HCT116 (cell line): ENCODE results near the gene HDAC5.

Experiments
- ATF3 ChIP-seq: IDR thresholded peaks from 2 replicates; pipeline ENCODE4 v1.6.1; 2012
- CBX3 ChIP-seq: IDR thresholded peaks from 2 replicates; pipeline ENCODE4 v1.6.1; 2012; ENCODE audit warnings: low read depth
- CEBPB ChIP-seq: IDR thresholded peaks from 2 replicates; pipeline ENCODE4 v1.6.1; 2012; ENCODE audit warnings: low read depth
- CTCF ChIP-seq, 3 experiments: fragments of 200-600 bp in 1 of 3; sonication (generic) in 1 of 3; IDR thresholded peaks in 2 of 3; conservative IDR thresholded peaks in 1 of 3; 2 replicates each; pipeline ENCODE4 v1.5.1; 2012 to 2017; ENCODE audit warnings: low read depth in 2 of 3, low read length in 2 of 3, antibody characterized with exemption in 1 of 3, borderline replicate concordance in 1 of 3, control low read depth in 1 of 3, mild to moderate bottlenecking in 1 of 3, mixed read lengths in 1 of 3, mixed run types in 1 of 3, moderate library complexity in 1 of 3; ENCODE audit not compliant: insufficient read depth in 1 of 3
- EZH2 ChIP-seq: fragments of 200-600 bp; sonication (generic); IDR thresholded peaks from 2 replicates; pipeline ENCODE4 v1.6.1; 2017; ENCODE audit warnings: antibody characterized with exemption, mixed run types
- EZH2phosphoT487 ChIP-seq: fragments of 200-600 bp; IDR thresholded peaks from 2 replicates; pipeline ENCODE4 v1.6.1; 2018; ENCODE audit warnings: antibody characterized with exemption, borderline replicate concordance
- POLR2A ChIP-seq: IDR thresholded peaks from 2 replicates; pipeline ENCODE4 v1.7.0; 2011; ENCODE audit warnings: borderline replicate concordance; ENCODE audit not compliant: insufficient read depth, insufficient read length; ENCODE audit errors: extremely low read depth
- POLR2AphosphoS5 ChIP-seq: IDR thresholded peaks from 2 replicates; pipeline ENCODE4 v1.6.1; 2011; ENCODE audit warnings: mild to moderate bottlenecking, low read depth, low read length, moderate library complexity
- REST ChIP-seq: IDR thresholded peaks from 2 replicates; pipeline ENCODE4 v1.6.1; 2012; ENCODE audit warnings: low read depth
- SP1 ChIP-seq: IDR thresholded peaks from 2 replicates; pipeline ENCODE4 v1.6.1; 2012; ENCODE audit warnings: low read depth
- SRF ChIP-seq: IDR thresholded peaks from 2 replicates; pipeline ENCODE4 v1.6.1; 2012; ENCODE audit warnings: low read depth
- TCF7L2 ChIP-seq: IDR thresholded peaks from 2 replicates; pipeline ENCODE4 v1.7.0; 2011; ENCODE audit warnings: borderline replicate concordance, inconsistent platforms; ENCODE audit not compliant: insufficient read depth, insufficient read length; ENCODE audit errors: extremely low read depth
- ZFX ChIP-seq: fragments of 450-650 bp; IDR thresholded peaks from 2 replicates; pipeline ENCODE4 v1.6.1; 2017

GRCh38 chr17:44102849-44103622 lies 20.4 kb downstream of the HDAC5 start:
- TF ChIP-seq CTCF (IDR thresholded peaks at IDR 0.05 in 2 of 3, conservative IDR thresholded peaks at IDR 0.05 in 1 of 3; ENCODE audit: borderline replicate concordance in 1 of 3, insufficient read depth in 1 of 3, low read depth in 2 of 3, low read length in 2 of 3) (no peak), CBX3 (no peak), EZH2 (no peak), ATF3 (no peak), TCF7L2 (no peak), SP1 (no peak), EZH2phosphoT487 (no peak), SRF (no peak), POLR2AphosphoS5 (no peak), REST (no peak), POLR2A (no peak), ZFX (no peak), CEBPB (no peak)
